ENCODE results near the gene PDIK1L.

- TF ChIP-seq POLR2A (IDR thresholded peaks at IDR 0.05) (no peak), CTCF (IDR thresholded peaks at IDR 0.05) (no peak)
Observed at GRCh38 chr1:26158908-26159742, 47.5 kb downstream of the PDIK1L start, which contains the start of gene FAM110D.
